ENCODE results near the gene UGT1A6. TPM values are rescaled to one million over a fixed set of nuclear protein-coding genes. Genes with fewer than 3 reads are reported as not detected.

UGT1A6 gene
- total and polyA plus RNA-seq, 2 donors (not counting 1 experiment from before 2014, with no cell fraction given) = not detected

- Histone ChIP-seq H2AFZ (ENCODE audit: low read length) (no peak overlapping the region), H3K9ac (ENCODE audit: insufficient read depth, low read length) (no peak overlapping the region), H3K4me2 (ENCODE audit: extremely low read depth, insufficient read depth, low read length) (no peak overlapping the region), H4K20me1 (ENCODE audit: control insufficient read depth, extremely low read depth, insufficient read depth, low read length) (no peaks in the 10 kb centered on the region), H3K4me3 (replicated peaks in 1 of 4; ENCODE audit: control extremely low read depth in 1 of 4, insufficient read depth in 1 of 4, low read depth in 3 of 4, low read length in 4 of 4) (no peak overlapping the region), H3K79me2 (ENCODE audit: control insufficient read depth, insufficient read depth, low read length) (no peaks in the 10 kb centered on the region), H3K4me1 (ENCODE audit: control insufficient read depth, extremely low read depth, insufficient read depth, low read length) (no peaks in the 10 kb centered on the region), H3K27me3 (ENCODE audit: control insufficient read depth, insufficient read depth, low read length) (peaks cover 4% of the 10 kb centered on the region), H3K36me3 (ENCODE audit: control insufficient read depth, insufficient read depth, low read length) (no peaks in the 10 kb centered on the region), H3K27ac (ENCODE audit: insufficient read depth, low read length) (no peak overlapping the region), H3K9me3 (ENCODE audit: control insufficient read depth, insufficient read depth, low read depth, low read length) (no peaks in the 10 kb centered on the region)
- TF ChIP-seq EZH2 (IDR thresholded peaks at IDR 0.05; ENCODE audit: low read length, missing control alignments) = no peak
- no peak for DNase-seq (ENCODE audit: low read depth in 2 of 2)
These were observed 125.4 kb downstream of the UGT1A6 start for GRCh38 chr2:233817995-233818638.

GRCh38 chr2:233818639-233819621 is 126.2 kb downstream of the UGT1A6 start:
- peaks cover 4% of the 10 kb centered on the region for H3K27me3 ChIP-seq (ENCODE audit: control insufficient read depth, insufficient read depth, low read length)
- no peak overlapping the region for H3K4me2 ChIP-seq (ENCODE audit: extremely low read depth, insufficient read depth, low read length)
- no peaks in the 10 kb centered on the region for H3K79me2 ChIP-seq (ENCODE audit: control insufficient read depth, insufficient read depth, low read length)
- no peak overlapping the region for H3K4me3 ChIP-seq (replicated peaks in 1 of 4; ENCODE audit: control extremely low read depth in 1 of 4, insufficient read depth in 1 of 4, low read depth in 3 of 4, low read length in 4 of 4)
- no peaks in the 10 kb centered on the region for H3K4me1 ChIP-seq (ENCODE audit: control insufficient read depth, extremely low read depth, insufficient read depth, low read length)
- no peak for DNase-seq (ENCODE audit: low read depth in 2 of 2)
- no peak overlapping the region for H3K27ac ChIP-seq (ENCODE audit: insufficient read depth, low read length)
- no peak overlapping the region for H2AFZ ChIP-seq (ENCODE audit: low read length)
- TF ChIP-seq EZH2 (IDR thresholded peaks at IDR 0.05; ENCODE audit: low read length, missing control alignments) = no peak
- TF ChIP-seq CTCF (conservative IDR thresholded peaks at IDR 0.05 in 1 of 2, IDR thresholded peaks at IDR 0.05 in 1 of 2; ENCODE audit: low read depth in 1 of 2, low read length in 2 of 2) = no peak
- no peaks in the 10 kb centered on the region for H3K9me3 ChIP-seq (ENCODE audit: control insufficient read depth, insufficient read depth, low read depth, low read length)
- H4K20me1 ChIP-seq (ENCODE audit: control insufficient read depth, extremely low read depth, insufficient read depth, low read length) = no peaks in the 10 kb centered on the region
- no peak overlapping the region for H3K9ac ChIP-seq (ENCODE audit: insufficient read depth, low read length)
- no peaks in the 10 kb centered on the region for H3K36me3 ChIP-seq (ENCODE audit: control insufficient read depth, insufficient read depth, low read length)

- TF ChIP-seq CTCF (conservative IDR thresholded peaks at IDR 0.05 in 1 of 2, IDR thresholded peaks at IDR 0.05 in 1 of 2; ENCODE audit: low read depth in 1 of 2, low read length in 2 of 2) = no peak
- no peak overlapping the region for H2AFZ ChIP-seq (ENCODE audit: low read length)
- no peak overlapping the region for H3K27ac ChIP-seq (ENCODE audit: insufficient read depth, low read length)
- no peaks in the 10 kb centered on the region for H4K20me1 ChIP-seq (ENCODE audit: control insufficient read depth, extremely low read depth, insufficient read depth, low read length)
- no peak overlapping the region for H3K9ac ChIP-seq (ENCODE audit: insufficient read depth, low read length)
- no peak overlapping the region for H3K4me3 ChIP-seq (replicated peaks in 1 of 4; ENCODE audit: control extremely low read depth in 1 of 4, insufficient read depth in 1 of 4, low read depth in 3 of 4, low read length in 4 of 4)
- no peaks in the 10 kb centered on the region for H3K9me3 ChIP-seq (ENCODE audit: control insufficient read depth, insufficient read depth, low read depth, low read length)
- H3K79me2 ChIP-seq (ENCODE audit: control insufficient read depth, insufficient read depth, low read length) = no peaks in the 10 kb centered on the region
- no peak for DNase-seq (ENCODE audit: low read depth in 2 of 2)
- H3K4me1 ChIP-seq (ENCODE audit: control insufficient read depth, extremely low read depth, insufficient read depth, low read length) = no peaks in the 10 kb centered on the region
- peaks cover 4% of the 10 kb centered on the region for H3K27me3 ChIP-seq (ENCODE audit: control insufficient read depth, insufficient read depth, low read length)
- H3K4me2 ChIP-seq (ENCODE audit: extremely low read depth, insufficient read depth, low read length) = no peak overlapping the region
- H3K36me3 ChIP-seq (ENCODE audit: control insufficient read depth, insufficient read depth, low read length) = no peaks in the 10 kb centered on the region
These were observed 127.4 kb downstream of the UGT1A6 start for GRCh38 chr2:233819884-233820773.

Measured in fibroblast of lung (primary cell).